ENCODE measurements around the gene SLC35G3.
"Not testable (repeated sequence)": the region's sequence is repeated elsewhere in the genome, so short reads cannot be mapped to it uniquely, and the experiment has no call there.

SLC35G3 gene

DNA sequence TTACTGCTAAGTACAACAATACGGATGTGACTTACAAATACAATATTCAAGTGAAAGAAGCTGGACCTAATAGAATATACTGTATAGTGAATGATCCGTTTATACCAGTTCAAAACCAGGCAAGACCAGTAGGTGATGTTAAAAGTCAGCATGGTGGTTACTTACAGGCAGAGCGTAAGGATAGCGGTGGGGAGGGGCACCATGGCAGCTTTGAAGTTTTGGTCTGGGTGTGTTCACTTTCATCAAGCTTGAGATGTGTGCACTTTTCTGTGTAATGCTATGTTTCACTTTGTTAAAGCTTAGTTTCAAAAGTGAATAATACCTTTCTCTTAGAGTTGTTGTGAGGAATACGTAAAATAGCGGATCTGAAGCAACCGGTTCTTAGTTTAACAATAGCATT is 16.5 kb upstream of the SLC35G3 start:
- TF ChIP-seq, protein P1, sequence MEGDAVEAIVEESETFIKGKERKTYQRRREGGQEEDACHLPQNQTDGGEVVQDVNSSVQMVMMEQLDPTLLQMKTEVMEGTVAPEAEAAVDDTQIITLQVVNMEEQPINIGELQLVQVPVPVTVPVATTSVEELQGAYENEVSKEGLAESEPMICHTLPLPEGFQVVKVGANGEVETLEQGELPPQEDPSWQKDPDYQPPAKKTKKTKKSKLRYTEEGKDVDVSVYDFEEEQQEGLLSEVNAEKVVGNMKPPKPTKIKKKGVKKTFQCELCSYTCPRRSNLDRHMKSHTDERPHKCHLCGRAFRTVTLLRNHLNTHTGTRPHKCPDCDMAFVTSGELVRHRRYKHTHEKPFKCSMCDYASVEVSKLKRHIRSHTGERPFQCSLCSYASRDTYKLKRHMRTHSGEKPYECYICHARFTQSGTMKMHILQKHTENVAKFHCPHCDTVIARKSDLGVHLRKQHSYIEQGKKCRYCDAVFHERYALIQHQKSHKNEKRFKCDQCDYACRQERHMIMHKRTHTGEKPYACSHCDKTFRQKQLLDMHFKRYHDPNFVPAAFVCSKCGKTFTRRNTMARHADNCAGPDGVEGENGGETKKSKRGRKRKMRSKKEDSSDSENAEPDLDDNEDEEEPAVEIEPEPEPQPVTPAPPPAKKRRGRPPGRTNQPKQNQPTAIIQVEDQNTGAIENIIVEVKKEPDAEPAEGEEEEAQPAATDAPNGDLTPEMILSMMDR (IDR thresholded peaks at IDR 0.05; ENCODE audit: low read depth, low read length) = no peak
- H3K4me3 ChIP-seq (ENCODE audit: low read depth, low read length) = no peak overlapping the region

DNA sequence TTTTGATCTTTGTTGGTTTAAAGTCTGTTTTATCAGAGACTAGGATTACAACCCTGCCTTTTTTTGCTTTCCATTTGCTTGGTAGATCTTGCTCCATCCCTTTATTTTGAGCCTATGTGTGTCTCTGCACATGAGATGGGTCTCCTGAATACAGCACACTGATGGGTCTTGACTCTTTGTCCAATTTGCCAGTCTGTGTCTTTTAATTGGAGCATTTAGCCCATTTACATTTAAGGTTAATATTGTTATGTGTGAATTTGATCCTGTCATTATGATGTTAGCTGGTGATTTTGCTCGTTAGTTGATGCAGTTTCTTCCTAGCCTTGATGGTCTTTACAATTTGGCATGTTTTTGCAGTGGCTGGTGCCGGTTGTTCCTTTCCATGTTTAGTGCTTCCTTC is 8.4 kb upstream of the SLC35G3 start:
- H3K4me3 ChIP-seq (ENCODE audit: low read depth, low read length) = not testable (repeated sequence)

DNA sequence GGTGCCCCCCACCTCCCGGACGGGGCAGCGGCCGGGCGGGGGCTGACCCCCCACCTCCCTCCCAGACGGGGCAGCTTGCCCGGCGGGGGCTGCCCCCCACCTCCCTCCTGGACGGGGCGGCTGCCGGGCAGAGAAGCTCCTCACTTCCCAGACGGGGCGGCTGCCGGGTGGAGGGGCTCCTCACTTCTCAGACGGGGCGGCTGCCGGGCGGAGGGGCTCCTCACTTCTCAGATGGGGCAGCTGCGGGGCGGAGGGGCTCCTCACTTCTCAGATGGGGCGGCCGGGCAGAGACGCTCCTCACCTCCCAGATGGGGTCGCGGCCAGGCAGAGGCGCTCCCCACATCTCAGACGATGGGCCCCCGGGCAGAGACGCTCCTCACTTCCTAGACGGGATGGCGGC is 869 bp upstream of the SLC35G3 start:
- not testable (repeated sequence) for H3K4me3 ChIP-seq (ENCODE audit: low read depth, low read length)

DNA sequence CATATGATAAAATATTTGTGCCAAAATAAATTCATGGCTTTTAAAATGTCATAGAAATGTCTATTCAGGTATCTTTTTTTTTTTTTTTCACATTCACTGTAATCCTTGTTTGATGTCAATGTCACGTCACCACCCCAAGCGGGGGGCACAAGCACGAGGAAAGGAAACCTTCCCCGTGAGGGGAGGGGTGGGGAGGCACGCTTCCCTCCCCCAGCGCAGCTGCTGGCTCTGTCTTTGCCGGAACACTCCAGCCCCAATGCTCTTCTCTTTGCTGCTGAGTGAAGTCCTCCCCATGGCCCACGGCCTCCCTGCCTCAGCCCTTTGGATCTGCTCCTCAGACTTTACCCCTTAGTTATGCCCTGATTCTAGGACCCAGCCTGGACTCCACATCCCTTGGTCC is 1.5 kb downstream of the SLC35G3 start:
- H3K4me3 ChIP-seq (ENCODE audit: low read depth, low read length) = no peak overlapping the region
- TF ChIP-seq, protein P1 (IDR thresholded peaks at IDR 0.05; ENCODE audit: low read depth, low read length) = no peak

DNA sequence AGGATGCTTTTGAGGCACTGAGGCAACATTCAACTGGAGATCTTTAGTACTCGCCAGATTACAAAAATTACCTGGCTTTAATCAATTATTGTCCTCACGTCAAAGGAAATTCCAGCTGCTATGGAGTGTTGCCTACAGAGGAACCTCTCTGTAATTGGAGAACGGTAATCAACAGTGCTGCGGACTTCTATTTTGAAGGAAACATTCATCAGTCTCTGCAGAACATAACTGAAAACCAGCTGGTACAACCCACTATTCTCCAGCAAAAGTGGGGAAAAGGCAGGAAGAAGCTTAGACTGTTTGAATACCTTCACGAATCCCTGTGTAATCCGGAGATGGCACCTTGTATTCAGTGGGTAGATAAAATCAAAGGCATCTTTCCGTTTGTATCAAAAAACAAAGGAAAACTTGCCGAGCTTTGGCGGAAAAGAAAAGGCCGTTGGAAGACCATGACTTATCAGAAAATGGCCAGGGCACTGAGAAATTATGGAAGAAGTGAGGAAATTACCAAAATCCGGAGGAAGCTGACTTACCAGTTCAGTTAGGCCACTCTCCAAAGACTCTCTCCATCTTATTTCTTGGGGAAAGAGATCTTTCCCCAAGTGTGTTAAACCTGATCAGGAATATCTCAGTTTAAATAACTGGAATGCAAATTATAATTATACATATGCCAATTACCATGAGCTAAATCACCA is 3.0 kb downstream of the SLC35G3 start:
- TF ChIP-seq, protein P1 (IDR thresholded peaks at IDR 0.05; ENCODE audit: low read depth, low read length) = no peak
- H3K4me3 ChIP-seq (ENCODE audit: low read depth, low read length) = no peak overlapping the region

DNA sequence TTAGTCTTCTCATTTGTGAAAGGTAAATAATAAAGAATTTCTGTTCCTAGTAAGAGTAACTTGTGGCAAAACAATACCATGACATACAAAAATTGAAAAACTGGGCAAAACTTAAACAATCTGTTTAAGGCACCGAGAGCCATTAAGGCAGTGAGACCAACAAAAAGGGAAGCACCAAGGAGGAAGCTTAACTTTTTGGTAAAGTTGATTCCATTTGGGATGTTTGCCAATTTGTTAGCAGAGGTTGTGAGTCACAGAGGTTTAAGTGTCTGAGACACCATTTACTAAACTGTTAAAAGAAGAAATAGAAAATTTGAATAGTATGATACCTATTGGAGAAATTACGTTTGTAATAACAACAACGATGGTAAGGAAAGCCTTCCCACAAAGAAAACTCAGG is 4.9 kb downstream of the SLC35G3 start:
- TF ChIP-seq, protein P1 (IDR thresholded peaks at IDR 0.05; ENCODE audit: low read depth, low read length) = no peak
- H3K4me3 ChIP-seq (ENCODE audit: low read depth, low read length) = no peak overlapping the region

DNA sequence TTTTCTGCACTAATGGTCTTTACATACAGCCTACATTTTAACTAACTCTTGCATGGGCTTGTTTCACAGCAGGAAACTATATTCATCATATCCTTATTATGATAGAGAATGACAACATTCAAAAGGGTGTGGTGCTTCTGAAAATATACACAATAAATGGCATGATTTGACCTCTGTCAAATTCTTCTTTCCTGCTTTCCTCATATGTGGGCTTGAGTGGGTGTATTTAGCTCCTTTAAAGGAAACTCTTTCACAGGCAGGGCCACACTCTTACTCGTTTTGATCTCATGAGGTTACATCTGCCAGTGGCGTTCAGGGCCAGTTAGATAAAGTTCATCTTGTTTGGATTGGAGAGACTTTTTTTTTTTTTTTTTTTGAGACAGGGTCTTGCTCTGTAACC is 6.1 kb downstream of the SLC35G3 start:
- TF ChIP-seq, protein P1 (IDR thresholded peaks at IDR 0.05; ENCODE audit: low read depth, low read length) = no peak
- H3K4me3 ChIP-seq (ENCODE audit: low read depth, low read length) = no peak overlapping the region

DNA sequence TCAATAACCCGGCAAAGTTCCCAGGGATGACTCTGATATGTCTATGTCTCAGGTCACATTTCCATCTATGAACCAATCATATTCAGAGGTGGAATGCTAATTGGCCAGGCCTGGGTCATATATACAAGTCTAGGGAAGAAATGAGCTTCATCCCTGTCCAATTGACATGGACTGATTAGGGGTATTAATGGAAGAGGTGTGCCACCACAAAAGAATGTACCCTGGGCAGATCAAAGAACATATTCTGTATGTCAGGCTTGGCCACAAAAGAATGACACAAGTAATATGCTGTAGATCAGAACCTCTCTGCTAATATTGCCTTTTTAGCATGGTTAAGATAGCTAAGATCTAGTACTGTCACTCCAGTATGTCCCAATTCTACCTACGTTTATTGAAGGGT is 6.7 kb downstream of the SLC35G3 start:
- no peak overlapping the region for H3K4me3 ChIP-seq (ENCODE audit: low read depth, low read length)
- TF ChIP-seq, protein P1 (IDR thresholded peaks at IDR 0.05; ENCODE audit: low read depth, low read length) = no peak

All from WI38 (cell line).